Measurements from ENCODE around the gene HMMR. TPM values are rescaled to one million over a fixed set of nuclear protein-coding genes. Genes with fewer than 3 reads are reported as not detected.
"Not testable (repeated sequence)": the region's sequence is repeated elsewhere in the genome, so short reads cannot be mapped to it uniquely, and the experiment has no call there.

HMMR gene
- polyA plus RNA-seq (ENCODE audit: insufficient read length) = 7.2 TPM

GRCh38 chr5:163460562-163461171 lies at the start of gene HMMR:
Gene HMMR, plus strand, starts transcription at chr5:163460632. Its CDS starts 61 bp downstream, at chr5:163460693.
- no peak for DNase-seq

- DNase-seq = not testable (repeated sequence)
Observed at GRCh38 chr5:163415673-163416072, 44.8 kb upstream of the HMMR start.

GRCh38 chr5:163424836-163425235 lies 35.6 kb upstream of the HMMR start:
- DNase-seq = no peak

- DNase-seq = not testable (repeated sequence)
Observed at GRCh38 chr5:163426128-163426527, 34.3 kb upstream of the HMMR start.

- no peak for DNase-seq
Observed at GRCh38 chr5:163432544-163432943, 27.9 kb upstream of the HMMR start.

GRCh38 chr5:163433271-163433670 lies 27.2 kb upstream of the HMMR start:
- no peak for DNase-seq

- DNase-seq = no peak
Observed at GRCh38 chr5:163434401-163434866, 26.0 kb upstream of the HMMR start.

GRCh38 chr5:163436515-163436914 lies 23.9 kb upstream of the HMMR start:
- no peak for DNase-seq

GRCh38 chr5:163437011-163437308 lies 23.5 kb upstream of the HMMR start:
- no peak for DNase-seq

- peak; percentile 95 for DNase-seq
Observed at GRCh38 chr5:163437309-163438182, 22.9 kb upstream of the HMMR start, which contains the start of gene CCNG1. Gene CCNG1, plus strand, starts transcription at chr5:163437595. Its CDS starts 1,662 bp downstream, at chr5:163439257.

- no peak for DNase-seq
Observed at GRCh38 chr5:163439092-163439425, 21.4 kb upstream of the HMMR start.

GRCh38 chr5:163440954-163441353 lies 19.5 kb upstream of the HMMR start:
- no peak for DNase-seq

- DNase-seq = no peak
Observed at GRCh38 chr5:163444526-163444925, 15.9 kb upstream of the HMMR start.

GRCh38 chr5:163445345-163445744 lies 15.1 kb upstream of the HMMR start:
- DNase-seq = no peak

- DNase-seq = no peak
Observed at GRCh38 chr5:163447191-163447590, 13.2 kb upstream of the HMMR start.

GRCh38 chr5:163447875-163448274 lies 12.6 kb upstream of the HMMR start:
- no peak for DNase-seq

- no peak for DNase-seq
Observed at GRCh38 chr5:163448491-163448890, 11.9 kb upstream of the HMMR start.

- no peak for DNase-seq
Observed at GRCh38 chr5:163451489-163451888, 8.9 kb upstream of the HMMR start.

GRCh38 chr5:163453705-163454104 lies 6.7 kb upstream of the HMMR start:
- DNase-seq = no peak

- DNase-seq = not testable (repeated sequence)
Observed at GRCh38 chr5:163455406-163455805, 5.0 kb upstream of the HMMR start.

- no peak for DNase-seq
Observed at GRCh38 chr5:163456029-163456589, 4.3 kb upstream of the HMMR start.

GRCh38 chr5:163456840-163457239 lies 3.6 kb upstream of the HMMR start:
- no peak for DNase-seq

GRCh38 chr5:163458778-163459385 lies 1.6 kb upstream of the HMMR start:
- no peak for DNase-seq
